Fibroblast of mammary gland (primary cell): Measurements from ENCODE around the gene LZTS2.

ENCODE experiments used
- DNase-seq: peaks from one replicate; pipeline ENCODE4 v3.0.0-alpha.2; 2010; ENCODE audit warnings: low read depth
- H3K4me3 ChIP-seq: 2 replicates; pipeline ENCODE4 v1.5.1; 2011; ENCODE audit warnings: low read depth, mild to moderate bottlenecking, low read length, moderate library complexity; ENCODE audit not compliant: control insufficient read depth
- CTCF ChIP-seq: conservative IDR thresholded peaks from 2 replicates; pipeline ENCODE4 v1.5.1; 2011; ENCODE audit warnings: low read depth, low read length, inconsistent platforms; ENCODE audit not compliant: control insufficient read depth, insufficient read depth

Gene LZTS2

DNA sequence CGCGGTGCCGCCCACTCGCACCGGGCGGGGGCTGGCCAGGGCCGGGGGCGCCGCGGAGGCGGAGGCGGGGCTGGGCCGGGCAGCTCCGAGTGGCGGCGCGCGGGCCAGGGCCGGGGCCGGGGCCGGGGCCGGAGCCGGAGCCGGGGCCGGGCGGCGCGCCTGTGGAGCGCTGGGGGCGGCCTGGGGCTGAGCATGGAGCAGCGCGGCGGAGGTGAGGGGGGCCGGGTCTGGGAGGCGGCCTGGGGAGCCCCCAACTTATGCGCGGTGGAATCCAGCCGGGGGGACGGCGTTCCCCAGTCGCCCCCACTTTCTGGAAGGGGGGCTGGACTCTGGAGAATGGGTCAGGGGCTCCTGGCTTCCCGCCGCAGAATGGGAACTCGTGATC lies at the start of gene LZTS2:
LZTS2 (plus strand) TSS at position 67 of the 385 bp plus-strand sequence. CDS start 2,731 bp downstream, outside the sequence.
- peak within 1 kb of the TSS; percentile 80 for H3K4me3 ChIP-seq
- DNase-seq = no peak
- no peak for TF ChIP-seq CTCF

DNA sequence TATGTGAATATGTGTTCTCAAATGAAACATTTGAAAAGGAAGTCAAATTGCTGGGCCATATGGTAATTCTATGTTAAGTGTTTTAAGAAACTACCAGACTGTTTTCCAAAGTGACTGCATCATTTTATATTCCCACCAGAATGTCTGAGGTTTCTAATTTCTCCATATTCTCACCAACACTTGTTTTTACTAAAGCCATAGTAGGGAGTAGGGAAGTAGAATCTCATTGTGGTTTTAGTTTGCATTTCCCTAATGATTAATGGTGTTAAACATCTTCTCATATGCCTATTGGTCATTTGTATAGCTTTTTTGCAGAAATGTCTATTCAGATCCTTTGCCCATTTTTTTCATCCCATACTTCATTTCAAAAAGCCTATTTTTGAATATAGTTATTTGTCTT lies 39.4 kb upstream of the LZTS2 start:
- no peak for DNase-seq
- no peak for TF ChIP-seq CTCF
- H3K4me3 ChIP-seq = no peak overlapping the region

GRCh38 chr10:100962351-100963080 lies 37.1 kb upstream of the LZTS2 start:
- TF ChIP-seq CTCF = no peak
- no peak for DNase-seq
- H3K4me3 ChIP-seq = no peak overlapping the region

GRCh38 chr10:100963826-100964225 lies 35.8 kb upstream of the LZTS2 start:
- no peak overlapping the region for H3K4me3 ChIP-seq
- no peak for TF ChIP-seq CTCF
- DNase-seq = no peak

- H3K4me3 ChIP-seq = no peak overlapping the region
- no peak for DNase-seq
- TF ChIP-seq CTCF = no peak
These were observed 33.8 kb upstream of the LZTS2 start for GRCh38 chr10:100965820-100966219.

DNA sequence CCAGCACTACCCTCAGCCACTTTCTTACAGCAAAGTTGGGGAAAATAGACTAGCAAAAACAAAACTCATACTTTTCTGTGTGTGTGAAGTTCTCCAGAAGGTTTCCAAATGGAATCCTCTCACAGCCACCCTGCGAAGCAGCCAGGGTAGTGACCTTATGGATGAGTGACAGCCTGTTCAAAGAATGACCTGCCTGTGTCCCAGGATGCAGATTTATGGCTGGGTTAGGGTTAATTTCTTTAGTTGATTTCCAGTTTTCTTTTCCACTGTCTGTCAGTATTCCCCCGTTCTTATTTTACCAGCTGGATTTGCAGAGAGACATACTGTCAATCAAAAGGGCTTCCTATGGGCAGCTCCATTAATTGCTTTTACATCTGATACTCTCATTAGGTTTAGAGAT lies 32.7 kb upstream of the LZTS2 start:
- TF ChIP-seq CTCF = no peak
- no peak for DNase-seq
- no peak overlapping the region for H3K4me3 ChIP-seq

DNA sequence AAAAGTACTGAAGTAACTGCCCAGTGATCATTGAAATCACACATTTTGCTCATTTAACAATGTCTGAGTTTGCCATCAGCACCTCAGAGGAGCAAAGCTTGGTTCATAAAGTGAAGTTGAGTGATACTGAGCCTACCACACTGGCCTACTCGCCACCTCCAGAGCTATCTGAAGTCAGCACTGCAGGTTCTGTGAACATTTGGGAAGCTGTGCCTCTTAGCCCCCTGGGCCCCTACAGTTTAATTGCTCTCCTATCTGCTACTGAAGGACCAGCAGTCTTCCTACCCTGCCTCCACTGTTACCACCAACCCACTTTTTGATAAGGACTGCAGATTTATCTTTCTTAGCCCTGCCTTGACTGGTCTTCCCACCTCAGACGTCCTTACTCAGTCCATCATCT lies 32.3 kb upstream of the LZTS2 start:
- no peak for TF ChIP-seq CTCF
- DNase-seq = no peak
- H3K4me3 ChIP-seq = no peak overlapping the region
